Measurements from ENCODE around the gene EXOC3.

The EXOC3 gene

GRCh38 chr5:437281-437771 lies 5.7 kb upstream of the EXOC3 start:
- TF ChIP-seq ZNF274 (IDR thresholded peaks at IDR 0.05; ENCODE audit: low read depth, low read length) (no peak), YY1 (IDR thresholded peaks at IDR 0.05; ENCODE audit: insufficient read depth, insufficient read length) (no peak), SUZ12 (IDR thresholded peaks at IDR 0.05; ENCODE audit: extremely low read depth, insufficient read depth, insufficient read length) (no peak)
- H3K4me1 ChIP-seq (ENCODE audit: insufficient read depth, insufficient read length), result peaks cover 12% of the 10 kb centered on the region
- DNase-seq (ENCODE audit: low read depth, low spot score), result no peak
- peaks cover 4% of the 10 kb centered on the region for H3K36me3 ChIP-seq (ENCODE audit: insufficient read depth, insufficient read length, low read length)
- no peak overlapping the region for H3K4me3 ChIP-seq (ENCODE audit: insufficient read length, low read depth)
- H3K9me3 ChIP-seq (ENCODE audit: insufficient read depth, low read length), result no peaks in the 10 kb centered on the region
- no peak overlapping the region for H3K9ac ChIP-seq (ENCODE audit: insufficient read length, low read depth)
- H3K27me3 ChIP-seq (ENCODE audit: insufficient read depth, insufficient read length), result no peaks in the 10 kb centered on the region

- no peak for TF ChIP-seq SUZ12 (IDR thresholded peaks at IDR 0.05; ENCODE audit: extremely low read depth, insufficient read depth, insufficient read length)
- TF ChIP-seq ZNF274 (IDR thresholded peaks at IDR 0.05; ENCODE audit: low read depth, low read length), result no peak
- TF ChIP-seq YY1 (IDR thresholded peaks at IDR 0.05; ENCODE audit: insufficient read depth, insufficient read length), result no peak
- peak overlapping the region; percentile 10 for H3K9ac ChIP-seq (ENCODE audit: insufficient read length, low read depth)
- H3K36me3 ChIP-seq (ENCODE audit: insufficient read depth, insufficient read length, low read length), result peaks cover 4% of the 10 kb centered on the region
- H3K4me3 ChIP-seq (ENCODE audit: insufficient read length, low read depth), result no peak overlapping the region
- no peak for DNase-seq (ENCODE audit: low read depth, low spot score)
- no peaks in the 10 kb centered on the region for H3K9me3 ChIP-seq (ENCODE audit: insufficient read depth, low read length)
- no peaks in the 10 kb centered on the region for H3K27me3 ChIP-seq (ENCODE audit: insufficient read depth, insufficient read length)
- peaks cover 12% of the 10 kb centered on the region for H3K4me1 ChIP-seq (ENCODE audit: insufficient read depth, insufficient read length)
These were observed 4.4 kb upstream of the EXOC3 start for GRCh38 chr5:438481-438981.

- Histone ChIP-seq H3K9me3 (ENCODE audit: insufficient read depth, low read length) (no peaks in the 10 kb centered on the region), H3K9ac (ENCODE audit: insufficient read length, low read depth) (no peak overlapping the region)
These were observed 3.8 kb upstream of the EXOC3 start for GRCh38 chr5:439181-439580.

GRCh38 chr5:439636-440035 lies 3.3 kb upstream of the EXOC3 start:
- no peak for DNase-seq (ENCODE audit: low read depth, low spot score)
- Histone ChIP-seq H3K27me3 (ENCODE audit: insufficient read depth, insufficient read length) (no peaks in the 10 kb centered on the region), H3K9me3 (ENCODE audit: insufficient read depth, low read length) (no peaks in the 10 kb centered on the region), H3K4me3 (ENCODE audit: insufficient read length, low read depth) (no peak overlapping the region), H3K36me3 (ENCODE audit: insufficient read depth, insufficient read length, low read length) (peaks cover 4% of the 10 kb centered on the region), H3K9ac (ENCODE audit: insufficient read length, low read depth) (peak overlapping the region; percentile 10), H3K4me1 (ENCODE audit: insufficient read depth, insufficient read length) (peaks cover 12% of the 10 kb centered on the region)
- TF ChIP-seq YY1 (IDR thresholded peaks at IDR 0.05; ENCODE audit: insufficient read depth, insufficient read length) (no peak), SUZ12 (IDR thresholded peaks at IDR 0.05; ENCODE audit: extremely low read depth, insufficient read depth, insufficient read length) (no peak), ZNF274 (IDR thresholded peaks at IDR 0.05; ENCODE audit: low read depth, low read length) (no peak)

More at GRCh38 chr5:439181-439580, 3.8 kb upstream of the EXOC3 start:
- TF ChIP-seq SUZ12 (IDR thresholded peaks at IDR 0.05; ENCODE audit: extremely low read depth, insufficient read depth, insufficient read length) (no peak), ZNF274 (IDR thresholded peaks at IDR 0.05; ENCODE audit: low read depth, low read length) (no peak), YY1 (IDR thresholded peaks at IDR 0.05; ENCODE audit: insufficient read depth, insufficient read length) (no peak)
- H3K36me3 ChIP-seq (ENCODE audit: insufficient read depth, insufficient read length, low read length), result peaks cover 4% of the 10 kb centered on the region
- no peak for DNase-seq (ENCODE audit: low read depth, low spot score)
- no peaks in the 10 kb centered on the region for H3K27me3 ChIP-seq (ENCODE audit: insufficient read depth, insufficient read length)
- H3K4me3 ChIP-seq (ENCODE audit: insufficient read length, low read depth), result no peak overlapping the region
- peaks cover 12% of the 10 kb centered on the region for H3K4me1 ChIP-seq (ENCODE audit: insufficient read depth, insufficient read length)

- Histone ChIP-seq H3K9ac (ENCODE audit: insufficient read length, low read depth) (no peak overlapping the region), H3K4me3 (ENCODE audit: insufficient read length, low read depth) (no peak overlapping the region), H3K27me3 (ENCODE audit: insufficient read depth, insufficient read length) (no peaks in the 10 kb centered on the region), H3K4me1 (ENCODE audit: insufficient read depth, insufficient read length) (peaks cover 12% of the 10 kb centered on the region), H3K9me3 (ENCODE audit: insufficient read depth, low read length) (no peaks in the 10 kb centered on the region), H3K36me3 (ENCODE audit: insufficient read depth, insufficient read length, low read length) (peaks cover 5% of the 10 kb centered on the region)
- no peak for TF ChIP-seq SUZ12 (IDR thresholded peaks at IDR 0.05; ENCODE audit: extremely low read depth, insufficient read depth, insufficient read length)
- TF ChIP-seq YY1 (IDR thresholded peaks at IDR 0.05; ENCODE audit: insufficient read depth, insufficient read length), result no peak
- TF ChIP-seq ZNF274 (IDR thresholded peaks at IDR 0.05; ENCODE audit: low read depth, low read length), result no peak
- no peak for DNase-seq (ENCODE audit: low read depth, low spot score)
These were observed 2.4 kb upstream of the EXOC3 start for GRCh38 chr5:440401-441201.

GRCh38 chr5:441996-442334 lies 1.0 kb upstream of the EXOC3 start:
- no peak for DNase-seq (ENCODE audit: low read depth, low spot score)
- peaks cover 15% of the 10 kb centered on the region for H3K4me1 ChIP-seq (ENCODE audit: insufficient read depth, insufficient read length)

More at GRCh38 chr5:441996-442334, 1.0 kb upstream of the EXOC3 start:
- Histone ChIP-seq H3K4me3 (ENCODE audit: insufficient read length, low read depth) (peak overlapping the region; percentile 72), H3K9ac (ENCODE audit: insufficient read length, low read depth) (peak overlapping the region; percentile 86), H3K27me3 (ENCODE audit: insufficient read depth, insufficient read length) (no peaks in the 10 kb centered on the region), H3K9me3 (ENCODE audit: insufficient read depth, low read length) (no peaks in the 10 kb centered on the region), H3K36me3 (ENCODE audit: insufficient read depth, insufficient read length, low read length) (peaks cover 14% of the 10 kb centered on the region)
- TF ChIP-seq ZNF274 (IDR thresholded peaks at IDR 0.05; ENCODE audit: low read depth, low read length), result no peak
- TF ChIP-seq SUZ12 (IDR thresholded peaks at IDR 0.05; ENCODE audit: extremely low read depth, insufficient read depth, insufficient read length), result no peak
- no peak for TF ChIP-seq YY1 (IDR thresholded peaks at IDR 0.05; ENCODE audit: insufficient read depth, insufficient read length)

Measured in NT2/D1 (cell line).